Measurements from ENCODE around the gene IRF2BP1. TPM values are rescaled to one million over a fixed set of nuclear protein-coding genes. Genes with fewer than 3 reads are reported as not detected.
A peak's percentile ranks its signal among the peaks of the same experiment; 100 is the strongest.

Gene IRF2BP1
- polyA plus RNA-seq, 2 of the 4 experiments (the other 2 are of a cell fraction), result 10.9 to 23.1 TPM

DNA sequence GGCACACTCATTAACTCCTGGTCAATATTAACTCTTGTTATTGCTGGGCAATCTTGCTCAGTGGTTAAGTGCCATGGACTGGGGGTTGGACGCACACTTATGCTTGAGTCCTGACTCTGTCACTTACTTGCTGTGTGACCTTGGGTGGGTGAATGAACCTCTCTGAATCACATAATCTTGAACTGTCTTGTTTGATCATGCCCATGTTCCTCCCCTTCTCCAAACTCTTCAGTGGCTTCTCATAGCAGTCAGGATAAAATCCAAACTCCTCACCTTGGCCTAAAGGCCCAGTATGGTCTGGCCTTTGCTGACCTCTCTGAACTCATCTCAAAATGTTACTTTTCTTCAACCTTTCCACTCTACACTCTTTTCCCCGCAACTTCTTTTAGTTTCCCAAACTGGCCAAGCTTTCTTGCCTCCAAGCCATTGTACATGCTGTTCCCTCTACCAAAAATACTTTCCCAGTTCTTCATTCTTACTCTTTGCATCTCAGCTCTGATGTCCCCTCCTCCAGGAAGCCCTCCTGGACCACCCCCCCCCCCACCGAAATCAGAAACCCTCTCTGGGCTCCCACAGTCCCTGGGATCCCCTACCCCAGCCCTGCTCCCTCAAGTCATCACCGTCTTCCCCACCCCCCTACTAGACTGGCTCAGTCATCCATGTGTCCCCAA is 14.1 kb upstream of the IRF2BP1 start:
- ATAC-seq, result no peak
- peak overlapping the region; percentile 97; the same call in 1 of the 3 replicates for H3K4me2 ChIP-seq
- H3K4me1 ChIP-seq, result peaks cover 17% of the 10 kb centered on the region
- 89% methylated on average over 4 of the region's 4 CpGs for WGBS (ENCODE audit: missing lambda C conversion rate)
- DNase-seq (ENCODE audit: low read depth in 1 of 2, low spot score in 1 of 2), result no peak
- no peak overlapping the region for H3K4me3 ChIP-seq
- H3K27ac ChIP-seq, result no peak overlapping the region
- no peaks in the 10 kb centered on the region for H3K9me3 ChIP-seq
- no peak for TF ChIP-seq REST (IDR thresholded peaks at IDR 0.05)
- no peak for TF ChIP-seq CBX2 (IDR thresholded peaks at IDR 0.05; ENCODE audit: borderline replicate concordance, low read depth)
- TF ChIP-seq ESRRA (IDR thresholded peaks at IDR 0.05; ENCODE audit: borderline replicate concordance, low read length), result no peak
- no peak for TF ChIP-seq FOXS1 (CRISPR knock-in tag; IDR thresholded peaks at IDR 0.05)
- no peak for TF ChIP-seq RARB (CRISPR knock-in tag; IDR thresholded peaks at IDR 0.05)
- TF ChIP-seq CHD2 (IDR thresholded peaks at IDR 0.05; ENCODE audit: low read length, partially characterized antibody), result no peak
- TF ChIP-seq, protein P1, sequence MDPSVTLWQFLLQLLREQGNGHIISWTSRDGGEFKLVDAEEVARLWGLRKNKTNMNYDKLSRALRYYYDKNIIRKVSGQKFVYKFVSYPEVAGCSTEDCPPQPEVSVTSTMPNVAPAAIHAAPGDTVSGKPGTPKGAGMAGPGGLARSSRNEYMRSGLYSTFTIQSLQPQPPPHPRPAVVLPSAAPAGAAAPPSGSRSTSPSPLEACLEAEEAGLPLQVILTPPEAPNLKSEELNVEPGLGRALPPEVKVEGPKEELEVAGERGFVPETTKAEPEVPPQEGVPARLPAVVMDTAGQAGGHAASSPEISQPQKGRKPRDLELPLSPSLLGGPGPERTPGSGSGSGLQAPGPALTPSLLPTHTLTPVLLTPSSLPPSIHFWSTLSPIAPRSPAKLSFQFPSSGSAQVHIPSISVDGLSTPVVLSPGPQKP (IDR thresholded peaks at IDR 0.05; ENCODE audit: low read depth, low read length), result no peak
- no peak for TF ChIP-seq ZSCAN20 (CRISPR knock-in tag; IDR thresholded peaks at IDR 0.05)
- TF ChIP-seq POLR2AphosphoS2 (conservative IDR thresholded peaks at IDR 0.05; ENCODE audit: low read length), result no peak
- peak; percentile 76 for TF ChIP-seq KDM1A (IDR thresholded peaks at IDR 0.05; ENCODE audit: low read depth)
- no peak for TF ChIP-seq POLR2A (IDR thresholded peaks at IDR 0.05; ENCODE audit: low read length)
- TF ChIP-seq RCOR1 (IDR thresholded peaks at IDR 0.05; ENCODE audit: low read depth, low read length), result no peak
- TF ChIP-seq HOXB5 (CRISPR knock-in tag; IDR thresholded peaks at IDR 0.05), result no peak
- peak; percentile 77 for TF ChIP-seq ZFP36 (IDR thresholded peaks at IDR 0.05; ENCODE audit: borderline replicate concordance, partially characterized antibody)
- no peak for TF ChIP-seq RAD21 (conservative IDR thresholded peaks at IDR 0.05 in 1 of 2, IDR thresholded peaks at IDR 0.05 in 1 of 2)
- FAIRE-seq, result no peak
- ChIA-PET POLR2A (no interaction called here), CTCF (interaction anchor here (0.9 to 5.2 kb wide), 7 partner anchors 7 to 177 kb away, joined by 3 to 29 read pairs (median 4); partner anchors contain the start of genes FOXA3, IRF2BP1 and SYMPK)

DNA sequence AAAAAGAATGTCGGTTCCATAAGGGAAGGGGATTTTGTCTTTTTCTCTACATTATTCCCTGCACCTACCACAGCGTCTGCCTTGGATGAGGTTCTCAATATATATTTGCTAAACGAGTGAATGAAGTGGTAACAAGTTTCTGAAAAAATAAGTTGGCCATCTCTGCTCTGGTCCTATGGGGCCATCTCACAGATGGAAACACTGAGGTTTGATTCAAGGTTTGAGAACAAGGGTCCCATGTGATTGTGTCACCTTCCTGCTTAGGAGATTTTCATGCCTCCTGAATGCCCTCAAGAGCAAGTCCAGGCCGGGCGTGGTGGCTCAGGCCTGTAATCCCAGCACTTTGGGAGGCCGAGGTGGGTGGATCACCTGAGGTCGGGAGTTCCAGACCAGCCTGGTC is 13.3 kb upstream of the IRF2BP1 start:
- ChIA-PET CTCF (interaction anchor here (1.6 to 5.2 kb wide), 2 partner anchors 15 to 178 kb away, joined by 4 to 29 read pairs; partner anchors contain the start of gene IRF2BP1), POLR2A (no interaction called here)
- DNase-seq (ENCODE audit: low read depth in 1 of 2, low spot score in 1 of 2) (no peak), FAIRE-seq (no peak), ATAC-seq (no peak)
- TF ChIP-seq MAFK (IDR thresholded peaks at IDR 0.05; ENCODE audit: partially characterized antibody), result no peak
- TF ChIP-seq TFCP2L1 (CRISPR knock-in tag; IDR thresholded peaks at IDR 0.05), result no peak
- no peak for TF ChIP-seq MAZ (IDR thresholded peaks at IDR 0.05; ENCODE audit: borderline replicate concordance, low read depth, low read length)
- no peak for TF ChIP-seq KDM5A (IDR thresholded peaks at IDR 0.05)
- no peak for TF ChIP-seq MYC (IDR thresholded peaks at IDR 0.05; ENCODE audit: borderline replicate concordance, low read length)
- no peak for TF ChIP-seq CHD2 (IDR thresholded peaks at IDR 0.05; ENCODE audit: low read length, partially characterized antibody)
- TF ChIP-seq ZNF302 (CRISPR knock-in tag; IDR thresholded peaks at IDR 0.05), result no peak
- TF ChIP-seq, protein P2, sequence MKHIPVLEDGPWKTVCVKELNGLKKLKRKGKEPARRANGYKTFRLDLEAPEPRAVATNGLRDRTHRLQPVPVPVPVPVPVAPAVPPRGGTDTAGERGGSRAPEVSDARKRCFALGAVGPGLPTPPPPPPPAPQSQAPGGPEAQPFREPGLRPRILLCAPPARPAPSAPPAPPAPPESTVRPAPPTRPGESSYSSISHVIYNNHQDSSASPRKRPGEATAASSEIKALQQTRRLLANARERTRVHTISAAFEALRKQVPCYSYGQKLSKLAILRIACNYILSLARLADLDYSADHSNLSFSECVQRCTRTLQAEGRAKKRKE (CRISPR knock-in tag; IDR thresholded peaks at IDR 0.05; ENCODE audit: low read depth), result no peak
- TF ChIP-seq, protein P3, sequence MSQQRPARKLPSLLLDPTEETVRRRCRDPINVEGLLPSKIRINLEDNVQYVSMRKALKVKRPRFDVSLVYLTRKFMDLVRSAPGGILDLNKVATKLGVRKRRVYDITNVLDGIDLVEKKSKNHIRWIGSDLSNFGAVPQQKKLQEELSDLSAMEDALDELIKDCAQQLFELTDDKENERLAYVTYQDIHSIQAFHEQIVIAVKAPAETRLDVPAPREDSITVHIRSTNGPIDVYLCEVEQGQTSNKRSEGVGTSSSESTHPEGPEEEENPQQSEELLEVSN (IDR thresholded peaks at IDR 0.05; ENCODE audit: borderline replicate concordance, low read depth), result no peak
- TF ChIP-seq RAD21 (conservative IDR thresholded peaks at IDR 0.05 in 1 of 2, IDR thresholded peaks at IDR 0.05 in 1 of 2), result no peak
- TF ChIP-seq FOSB (CRISPR knock-in tag; IDR thresholded peaks at IDR 0.05), result no peak
- TF ChIP-seq GATA3 (IDR thresholded peaks at IDR 0.05; ENCODE audit: borderline replicate concordance), result no peak
- TF ChIP-seq KDM1A (IDR thresholded peaks at IDR 0.05; ENCODE audit: low read depth), result no peak
- no peak for TF ChIP-seq HOXB5 (CRISPR knock-in tag; IDR thresholded peaks at IDR 0.05)
- no peak for TF ChIP-seq POLR2AphosphoS2 (conservative IDR thresholded peaks at IDR 0.05; ENCODE audit: low read length)
- TF ChIP-seq RCOR1 (IDR thresholded peaks at IDR 0.05; ENCODE audit: low read depth, low read length), result no peak
- TF ChIP-seq RNF2 (IDR thresholded peaks at IDR 0.05; ENCODE audit: borderline replicate concordance, low read depth), result no peak
- TF ChIP-seq HMGXB4 (CRISPR knock-in tag; IDR thresholded peaks at IDR 0.05; ENCODE audit: borderline replicate concordance), result no peak
- no peak for TF ChIP-seq ESRRA (IDR thresholded peaks at IDR 0.05; ENCODE audit: borderline replicate concordance, low read length)
- no peak for TF ChIP-seq NR3C1 (IDR thresholded peaks at IDR 0.05)
- H3K4me3 ChIP-seq, result no peak overlapping the region
- no peaks in the 10 kb centered on the region for H3K9me3 ChIP-seq
- H3K27ac ChIP-seq, result no peak overlapping the region
- H3K4me1 ChIP-seq, result peaks cover 17% of the 10 kb centered on the region
- WGBS (ENCODE audit: missing lambda C conversion rate), result 95% methylated on average over 7 of the region's 7 CpGs
- no peak overlapping the region for H3K4me2 ChIP-seq

Data from A549 (cell line).